HG03442 (cell line): ENCODE data around the gene DLGAP1.
"Not testable (repeated sequence)": the region's sequence is repeated elsewhere in the genome, so short reads cannot be mapped to it uniquely, and the experiment has no call there.

Source experiments
- ATAC-seq: cut with Tn5 transposase; IDR thresholded peaks from one replicate; pipeline ENCODE4 v1.9.1; 2021; ENCODE audit warnings: mild to moderate bottlenecking, moderate library complexity; ENCODE audit not compliant: unreplicated experiment

Gene DLGAP1

GRCh38 chr18:4455113-4455811, at the start of gene DLGAP1:
TSS of gene DLGAP1 (minus strand) at chr18:4455307.
- no peak for ATAC-seq

- not testable (repeated sequence) for ATAC-seq
Measured at GRCh38 chr18:4494703-4495284, 39.7 kb upstream of the DLGAP1 start.

GRCh38 chr18:4468511-4468910, 13.4 kb upstream of the DLGAP1 start:
- ATAC-seq: no peak

- ATAC-seq: no peak
Measured at GRCh38 chr18:4454537-4455112, 482 bp downstream of the DLGAP1 start.

- no peak for ATAC-seq
Measured at GRCh38 chr18:4453874-4454536, 1.1 kb downstream of the DLGAP1 start.

GRCh38 chr18:4453567-4453873, 1.6 kb downstream of the DLGAP1 start:
- no peak for ATAC-seq

GRCh38 chr18:4450065-4450658, 4.9 kb downstream of the DLGAP1 start:
- no peak for ATAC-seq

GRCh38 chr18:4445902-4446301, 9.2 kb downstream of the DLGAP1 start:
- no peak for ATAC-seq

GRCh38 chr18:4444306-4444705, 10.8 kb downstream of the DLGAP1 start:
- no peak for ATAC-seq

- ATAC-seq: no peak
Measured at GRCh38 chr18:4441098-4441497, 14.0 kb downstream of the DLGAP1 start.

GRCh38 chr18:4438938-4439337, 16.2 kb downstream of the DLGAP1 start:
- ATAC-seq: no peak

- no peak for ATAC-seq
Measured at GRCh38 chr18:4433717-4434116, 21.4 kb downstream of the DLGAP1 start.

GRCh38 chr18:4430836-4431235, 24.3 kb downstream of the DLGAP1 start:
- no peak for ATAC-seq

GRCh38 chr18:4417714-4418113, 37.4 kb downstream of the DLGAP1 start:
- no peak for ATAC-seq

GRCh38 chr18:4416976-4417375, 38.1 kb downstream of the DLGAP1 start:
- ATAC-seq: no peak

- no peak for ATAC-seq
Measured at GRCh38 chr18:4412286-4412685, 42.8 kb downstream of the DLGAP1 start.

GRCh38 chr18:4406856-4407255, 48.3 kb downstream of the DLGAP1 start:
- no peak for ATAC-seq

- ATAC-seq: no peak
Measured at GRCh38 chr18:4405965-4406364, 49.1 kb downstream of the DLGAP1 start.

- ATAC-seq: no peak
Measured at GRCh38 chr18:4403836-4404235, 51.3 kb downstream of the DLGAP1 start.

GRCh38 chr18:4400911-4401310, 54.2 kb downstream of the DLGAP1 start:
- no peak for ATAC-seq

- no peak for ATAC-seq
Measured at GRCh38 chr18:4399929-4400328, 55.2 kb downstream of the DLGAP1 start.

GRCh38 chr18:4394700-4395099, 60.4 kb downstream of the DLGAP1 start:
- ATAC-seq: no peak
